Activated CD4-positive, alpha-beta T cell treated with anti-CD3 and anti-CD28 coated beads, Interleukin-2, amount 10 ng/mL, durations not matched to agents 7 days and 5 days (primary cell): ENCODE results near the gene CRB1. TPM values are rescaled to one million over a fixed set of nuclear protein-coding genes. Genes with fewer than 3 reads are reported as not detected.
"Not testable (repeated sequence)": the region's sequence is repeated elsewhere in the genome, so short reads cannot be mapped to it uniquely, and the experiment has no call there.

ENCODE experiments used
- CTCF ChIA-PET: fragments of 350-600 bp; sonication (Branson Sonifier 250); formaldehyde crosslinking; loops from one replicate; lab custom pipeline; 2021; ENCODE audit warnings: antibody characterized with exemption; lab: Charles Lee
- POLR2A ChIA-PET: fragments of 350-600 bp; sonication (Branson Sonifier 250); formaldehyde crosslinking; loops from one replicate; lab custom pipeline; 2021; ENCODE audit warnings: antibody characterized with exemption; lab: Charles Lee
- DNase-seq: peaks from one replicate; pipeline ENCODE4 v3.0.0-alpha.2; 2020
- H3K27ac Mint-ChIP-seq: one replicate; pipeline ENCODE4 v1.8.0; 2021; ENCODE audit warnings: mild to moderate bottlenecking, moderate library complexity, mixed read lengths
- H3K27me3 Mint-ChIP-seq: one replicate; pipeline ENCODE4 v1.8.0; 2021; ENCODE audit warnings: mixed read lengths
- H3K36me3 Mint-ChIP-seq: one replicate; pipeline ENCODE4 v1.8.0; 2021; ENCODE audit warnings: low read depth, mixed read lengths
- H3K4me1 Mint-ChIP-seq: one replicate; pipeline ENCODE4 v1.8.0; 2021; ENCODE audit warnings: mixed read lengths
- H3K4me3 Mint-ChIP-seq: one replicate; pipeline ENCODE4 v1.8.0; 2021; ENCODE audit warnings: mild to moderate bottlenecking, moderate library complexity, mixed read lengths
- H3K9me3 Mint-ChIP-seq: one replicate; pipeline ENCODE4 v1.8.0; 2021; ENCODE audit warnings: mixed read lengths
- total RNA-seq, 2 experiments: library from RNA; stranded (reverse); gene quantifications; one replicate each; pipeline ENCODE4 v1.2.3, GENCODE V29; 2021

CRB1 gene
- total RNA-seq, 2 experiments from 2014 or later = 0.06 TPM; not detected in 1

GRCh38 chr1:197394831-197395608 is 127.0 kb downstream of the CRB1 start:
- no peak for DNase-seq
- peaks cover 19% of the 10 kb centered on the region for H3K4me1 Mint-ChIP-seq
- H3K9me3 Mint-ChIP-seq = no peaks in the 10 kb centered on the region
- no peak overlapping the region for H3K27ac Mint-ChIP-seq
- no peaks in the 10 kb centered on the region for H3K36me3 Mint-ChIP-seq
- peaks cover 3% of the 10 kb centered on the region for H3K27me3 Mint-ChIP-seq
- POLR2A ChIA-PET = no interaction called here
- no peak overlapping the region for H3K4me3 Mint-ChIP-seq
- CTCF ChIA-PET = no interaction called here

DNA sequence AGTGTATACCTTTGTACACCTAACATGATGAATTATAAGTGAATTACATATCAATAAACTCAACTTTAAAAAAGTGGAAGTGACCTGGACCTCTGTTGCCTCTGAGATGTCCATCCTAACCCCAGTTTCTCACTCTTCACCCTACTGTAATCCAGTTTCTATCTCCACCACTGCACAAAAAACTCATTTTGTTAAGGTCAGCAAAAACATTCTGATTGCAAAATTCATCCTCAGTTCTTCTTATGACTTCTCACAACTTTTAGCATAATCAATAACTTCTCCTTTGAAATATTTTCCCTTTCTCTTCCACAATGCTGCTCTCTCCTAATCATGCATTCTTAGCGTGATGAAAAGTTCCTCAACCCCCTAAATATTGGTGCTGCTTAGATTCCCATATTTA is 129.8 kb downstream of the CRB1 start:
- Mint-ChIP-seq H3K4me3 (no peak overlapping the region), H3K27ac (no peak overlapping the region), H3K27me3 (peaks cover 6% of the 10 kb centered on the region), H3K9me3 (no peaks in the 10 kb centered on the region), H3K36me3 (no peaks in the 10 kb centered on the region), H3K4me1 (no peaks in the 10 kb centered on the region)
- no peak for DNase-seq
- CTCF ChIA-PET = no interaction called here
- POLR2A ChIA-PET = no interaction called here

DNA sequence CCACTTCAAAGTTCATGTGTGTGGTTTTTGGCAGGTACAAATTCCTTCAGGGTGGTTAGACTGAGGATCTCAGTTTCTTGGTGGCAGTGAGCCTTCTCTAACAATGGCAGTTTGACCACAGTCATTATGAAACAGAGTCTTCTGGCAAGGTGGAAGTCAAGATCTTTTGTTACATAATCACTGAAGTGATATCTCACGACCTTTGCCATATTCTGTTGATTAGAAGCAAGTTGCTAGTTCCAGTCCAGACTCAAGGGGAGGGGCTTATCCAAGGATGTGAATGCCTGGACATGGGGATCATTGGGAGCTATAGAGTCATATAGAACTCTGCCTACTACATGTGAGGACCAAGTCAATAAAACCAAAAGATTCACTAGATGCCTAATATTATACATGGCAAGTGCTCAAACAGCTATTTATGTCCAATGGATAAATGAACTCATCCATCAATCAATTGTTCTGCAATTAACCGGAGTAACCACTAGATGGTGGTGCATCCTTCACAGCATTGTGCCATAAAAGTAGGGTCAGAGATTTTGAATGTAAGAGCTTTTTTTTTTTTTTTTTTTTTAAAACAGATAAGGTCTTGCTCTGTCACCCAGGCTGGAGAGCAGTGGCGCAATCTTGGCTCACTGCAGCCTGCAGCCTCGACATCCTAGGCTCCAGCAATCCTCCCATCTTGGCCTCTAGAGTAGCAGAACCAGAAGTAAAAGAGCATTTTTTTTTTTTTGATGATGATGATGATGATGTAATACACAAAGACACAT is 131.9 kb downstream of the CRB1 start:
- Mint-ChIP-seq H3K27ac (no peak overlapping the region), H3K9me3 (no peaks in the 10 kb centered on the region), H3K36me3 (no peaks in the 10 kb centered on the region), H3K27me3 (peaks cover 10% of the 10 kb centered on the region), H3K4me3 (no peak overlapping the region), H3K4me1 (no peaks in the 10 kb centered on the region)
- ChIA-PET CTCF (interaction anchor here (0.6 to 1.2 kb wide), 7 partner anchors 8 to 1388 kb away, joined by 3 to 5 read pairs (median 4); no protein-coding TSS in a partner anchor), POLR2A (no interaction called here)
- peak; percentile 41 for DNase-seq

DNA sequence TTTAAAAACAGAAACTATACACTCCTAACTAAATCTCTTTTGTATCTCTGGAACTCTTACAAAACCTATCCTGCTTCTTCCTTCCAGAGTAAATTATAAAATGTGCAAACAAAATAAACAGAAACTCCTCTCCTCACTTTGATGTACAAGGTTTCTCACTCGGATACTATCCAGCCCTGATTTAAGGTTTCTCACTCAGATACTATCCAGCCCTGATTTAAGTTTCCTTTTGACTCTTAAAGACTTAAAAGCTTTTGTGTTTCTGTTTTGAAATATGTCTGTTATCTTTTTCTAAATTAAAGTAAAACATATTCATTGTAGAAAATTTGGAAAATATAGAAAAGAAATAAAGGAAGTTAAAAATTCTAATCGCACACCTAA is 132.5 kb downstream of the CRB1 start:
- POLR2A ChIA-PET = no interaction called here
- DNase-seq = no peak

GRCh38 chr1:197402189-197402588 is 134.1 kb downstream of the CRB1 start:
- H3K9me3 Mint-ChIP-seq = no peaks in the 10 kb centered on the region
- ChIA-PET POLR2A (no interaction called here), CTCF (no interaction called here)
- no peaks in the 10 kb centered on the region for H3K4me1 Mint-ChIP-seq
- H3K27me3 Mint-ChIP-seq = peaks cover 10% of the 10 kb centered on the region
- no peak overlapping the region for H3K27ac Mint-ChIP-seq
- no peak overlapping the region for H3K4me3 Mint-ChIP-seq
- no peaks in the 10 kb centered on the region for H3K36me3 Mint-ChIP-seq
- DNase-seq = no peak

More for the DNA sequence above, 132.5 kb downstream of the CRB1 start:
- H3K27ac Mint-ChIP-seq = no peak overlapping the region
- peaks cover 10% of the 10 kb centered on the region for H3K27me3 Mint-ChIP-seq
- H3K4me1 Mint-ChIP-seq = no peaks in the 10 kb centered on the region
- CTCF ChIA-PET = interaction anchor here (0.8 to 1.2 kb wide), 3 partner anchors 9 to 18 kb away, joined by 4 read pairs; no protein-coding TSS in a partner anchor
- no peaks in the 10 kb centered on the region for H3K9me3 Mint-ChIP-seq
- H3K4me3 Mint-ChIP-seq = no peak overlapping the region
- H3K36me3 Mint-ChIP-seq = no peaks in the 10 kb centered on the region

- DNase-seq, POLR2A ChIA-PET, H3K4me1 Mint-ChIP-seq, H3K4me3 Mint-ChIP-seq, H3K27me3 Mint-ChIP-seq, H3K9me3 Mint-ChIP-seq, H3K36me3 Mint-ChIP-seq, H3K27ac Mint-ChIP-seq: not testable (repeated sequence)
- CTCF ChIA-PET = interaction anchor here (0.7 kb wide), 1 partner anchor 22 kb away, joined by 3 read pairs; no protein-coding TSS in a partner anchor
Measured at GRCh38 chr1:197404774-197405173, 136.7 kb downstream of the CRB1 start.

GRCh38 chr1:197405614-197406013 is 137.6 kb downstream of the CRB1 start:
- H3K9me3 Mint-ChIP-seq, H3K4me1 Mint-ChIP-seq, POLR2A ChIA-PET, CTCF ChIA-PET, DNase-seq, H3K27ac Mint-ChIP-seq, H3K4me3 Mint-ChIP-seq, H3K27me3 Mint-ChIP-seq, H3K36me3 Mint-ChIP-seq: not testable (repeated sequence)

GRCh38 chr1:197413564-197413963 is 145.5 kb downstream of the CRB1 start:
- no peak for DNase-seq
- H3K4me1 Mint-ChIP-seq = peaks cover 3% of the 10 kb centered on the region
- no peaks in the 10 kb centered on the region for H3K36me3 Mint-ChIP-seq
- ChIA-PET CTCF (interaction anchor here (1.4 kb wide), 1 partner anchor 10 kb away, joined by 3 read pairs; no protein-coding TSS in a partner anchor), POLR2A (no interaction called here)
- peaks cover 2% of the 10 kb centered on the region for H3K27me3 Mint-ChIP-seq
- no peak overlapping the region for H3K27ac Mint-ChIP-seq
- no peaks in the 10 kb centered on the region for H3K9me3 Mint-ChIP-seq
- no peak overlapping the region for H3K4me3 Mint-ChIP-seq

- ChIA-PET POLR2A (no interaction called here), CTCF (interaction anchor here (1.5 kb wide), 1 partner anchor 12 kb away, joined by 3 read pairs; no protein-coding TSS in a partner anchor)
- Mint-ChIP-seq H3K4me1 (no peaks in the 10 kb centered on the region), H3K36me3 (no peaks in the 10 kb centered on the region), H3K27ac (no peak overlapping the region), H3K9me3 (no peaks in the 10 kb centered on the region), H3K4me3 (no peak overlapping the region), H3K27me3 (no peaks in the 10 kb centered on the region)
- no peak for DNase-seq
Measured at GRCh38 chr1:197415221-197415620, 147.2 kb downstream of the CRB1 start.

- no peaks in the 10 kb centered on the region for H3K36me3 Mint-ChIP-seq
- CTCF ChIA-PET = no interaction called here
- no peak overlapping the region for H3K4me3 Mint-ChIP-seq
- no peaks in the 10 kb centered on the region for H3K27me3 Mint-ChIP-seq
- H3K9me3 Mint-ChIP-seq = no peaks in the 10 kb centered on the region
- POLR2A ChIA-PET = no interaction called here
- DNase-seq = no peak
- no peak overlapping the region for H3K27ac Mint-ChIP-seq
- no peaks in the 10 kb centered on the region for H3K4me1 Mint-ChIP-seq
Measured at GRCh38 chr1:197418693-197419092, 150.6 kb downstream of the CRB1 start.

- DNase-seq = no peak
- POLR2A ChIA-PET = no interaction called here
- Mint-ChIP-seq H3K27me3 (no peaks in the 10 kb centered on the region), H3K9me3 (no peaks in the 10 kb centered on the region), H3K27ac (no peak overlapping the region), H3K4me1 (no peaks in the 10 kb centered on the region), H3K36me3 (no peaks in the 10 kb centered on the region), H3K4me3 (no peak overlapping the region)
- CTCF ChIA-PET = no interaction called here
Measured at GRCh38 chr1:197422993-197423392, 154.9 kb downstream of the CRB1 start.

- Mint-ChIP-seq H3K27me3 (no peaks in the 10 kb centered on the region), H3K4me1 (no peaks in the 10 kb centered on the region), H3K9me3 (no peaks in the 10 kb centered on the region), H3K36me3 (no peaks in the 10 kb centered on the region), H3K4me3 (no peak overlapping the region), H3K27ac (no peak overlapping the region)
- no peak for DNase-seq
- CTCF ChIA-PET = no interaction called here
- POLR2A ChIA-PET = no interaction called here
Measured at GRCh38 chr1:197424380-197424779, 156.3 kb downstream of the CRB1 start.

DNA sequence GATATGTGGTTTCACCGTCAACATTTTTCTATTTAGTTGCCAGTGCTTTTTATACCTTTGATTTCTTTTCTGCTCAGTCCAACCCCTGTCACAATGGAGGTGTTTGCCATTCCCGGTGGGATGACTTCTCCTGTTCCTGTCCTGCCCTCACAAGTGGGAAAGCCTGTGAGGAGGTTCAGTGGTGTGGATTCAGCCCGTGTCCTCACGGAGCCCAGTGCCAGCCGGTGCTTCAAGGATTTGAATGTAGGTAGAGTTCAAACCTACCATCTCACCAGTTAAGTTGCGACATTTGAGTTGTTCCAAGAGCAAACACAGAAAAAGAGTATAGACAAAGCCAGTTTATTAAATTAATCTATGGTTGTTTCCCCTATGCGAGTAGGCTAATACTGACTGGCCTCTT is 161.3 kb downstream of the CRB1 start:
- POLR2A ChIA-PET = no interaction called here
- no peaks in the 10 kb centered on the region for H3K4me1 Mint-ChIP-seq
- no peak overlapping the region for H3K27ac Mint-ChIP-seq
- no peak for DNase-seq
- H3K27me3 Mint-ChIP-seq = no peaks in the 10 kb centered on the region
- no peaks in the 10 kb centered on the region for H3K9me3 Mint-ChIP-seq
- H3K36me3 Mint-ChIP-seq = no peaks in the 10 kb centered on the region
- no peak overlapping the region for H3K4me3 Mint-ChIP-seq
- CTCF ChIA-PET = no interaction called here
